ENCODE data around the gene HDAC4.

- TF ChIP-seq, protein P1, sequence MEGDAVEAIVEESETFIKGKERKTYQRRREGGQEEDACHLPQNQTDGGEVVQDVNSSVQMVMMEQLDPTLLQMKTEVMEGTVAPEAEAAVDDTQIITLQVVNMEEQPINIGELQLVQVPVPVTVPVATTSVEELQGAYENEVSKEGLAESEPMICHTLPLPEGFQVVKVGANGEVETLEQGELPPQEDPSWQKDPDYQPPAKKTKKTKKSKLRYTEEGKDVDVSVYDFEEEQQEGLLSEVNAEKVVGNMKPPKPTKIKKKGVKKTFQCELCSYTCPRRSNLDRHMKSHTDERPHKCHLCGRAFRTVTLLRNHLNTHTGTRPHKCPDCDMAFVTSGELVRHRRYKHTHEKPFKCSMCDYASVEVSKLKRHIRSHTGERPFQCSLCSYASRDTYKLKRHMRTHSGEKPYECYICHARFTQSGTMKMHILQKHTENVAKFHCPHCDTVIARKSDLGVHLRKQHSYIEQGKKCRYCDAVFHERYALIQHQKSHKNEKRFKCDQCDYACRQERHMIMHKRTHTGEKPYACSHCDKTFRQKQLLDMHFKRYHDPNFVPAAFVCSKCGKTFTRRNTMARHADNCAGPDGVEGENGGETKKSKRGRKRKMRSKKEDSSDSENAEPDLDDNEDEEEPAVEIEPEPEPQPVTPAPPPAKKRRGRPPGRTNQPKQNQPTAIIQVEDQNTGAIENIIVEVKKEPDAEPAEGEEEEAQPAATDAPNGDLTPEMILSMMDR (IDR thresholded peaks at IDR 0.05): no peak
- TF ChIP-seq EZH2 (IDR thresholded peaks at IDR 0.05; ENCODE audit: borderline replicate concordance, insufficient read depth, low read depth, low read length, poor library complexity, severe bottlenecking): no peak
Observed at GRCh38 chr2:239150125-239151011, 250.5 kb downstream of the HDAC4 start.
